ENCODE data around the gene RANBP1. TPM values are rescaled to one million over a fixed set of nuclear protein-coding genes. Genes with fewer than 3 reads are reported as not detected.

RANBP1 gene
- total RNA-seq, 1 experiment from 2014 or later: 168 TPM

DNA sequence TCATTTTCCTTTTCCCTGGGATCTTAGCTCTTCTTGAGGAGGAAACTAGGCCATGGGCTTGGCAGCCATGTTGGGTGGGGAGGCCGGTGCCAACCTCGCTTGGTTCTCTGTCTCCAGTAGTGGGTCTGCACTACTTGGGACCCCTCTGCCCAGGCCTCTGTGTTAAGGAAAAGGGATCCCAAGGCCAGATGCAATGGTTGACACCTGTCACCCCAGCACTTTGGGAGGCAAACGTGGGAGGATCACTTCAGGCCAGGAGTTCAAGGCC is 13.8 kb downstream of the RANBP1 start:
- Histone ChIP-seq H3K4me3 (no peak overlapping the region), H3K79me2 (ENCODE audit: low read depth) (no peaks in the 10 kb centered on the region), H3K4me1 (replicated peaks; ENCODE audit: insufficient read depth) (no peaks in the 10 kb centered on the region; the same call in 1 of the 2 replicates), H4K20me1 (ENCODE audit: insufficient read depth) (peaks cover 1% of the 10 kb centered on the region; the same call in 1 of the 2 replicates), H3K36me3 (ENCODE audit: low read depth) (no peaks in the 10 kb centered on the region), H2AFZ (no peak overlapping the region), H3K27ac (no peak overlapping the region), H3K27me3 (ENCODE audit: insufficient read depth, low read depth) (no peaks in the 10 kb centered on the region), H3K4me2 (no peak overlapping the region), H3F3A (ENCODE audit: insufficient read depth, low read depth) (peaks cover 8% of the 10 kb centered on the region; the same call in 1 of the 2 replicates), H3K9me3 (ENCODE audit: insufficient read depth, low read depth) (no peaks in the 10 kb centered on the region), H3K9me2 (ENCODE audit: insufficient read depth) (no peaks in the 10 kb centered on the region)
- TF ChIP-seq, protein P1, sequence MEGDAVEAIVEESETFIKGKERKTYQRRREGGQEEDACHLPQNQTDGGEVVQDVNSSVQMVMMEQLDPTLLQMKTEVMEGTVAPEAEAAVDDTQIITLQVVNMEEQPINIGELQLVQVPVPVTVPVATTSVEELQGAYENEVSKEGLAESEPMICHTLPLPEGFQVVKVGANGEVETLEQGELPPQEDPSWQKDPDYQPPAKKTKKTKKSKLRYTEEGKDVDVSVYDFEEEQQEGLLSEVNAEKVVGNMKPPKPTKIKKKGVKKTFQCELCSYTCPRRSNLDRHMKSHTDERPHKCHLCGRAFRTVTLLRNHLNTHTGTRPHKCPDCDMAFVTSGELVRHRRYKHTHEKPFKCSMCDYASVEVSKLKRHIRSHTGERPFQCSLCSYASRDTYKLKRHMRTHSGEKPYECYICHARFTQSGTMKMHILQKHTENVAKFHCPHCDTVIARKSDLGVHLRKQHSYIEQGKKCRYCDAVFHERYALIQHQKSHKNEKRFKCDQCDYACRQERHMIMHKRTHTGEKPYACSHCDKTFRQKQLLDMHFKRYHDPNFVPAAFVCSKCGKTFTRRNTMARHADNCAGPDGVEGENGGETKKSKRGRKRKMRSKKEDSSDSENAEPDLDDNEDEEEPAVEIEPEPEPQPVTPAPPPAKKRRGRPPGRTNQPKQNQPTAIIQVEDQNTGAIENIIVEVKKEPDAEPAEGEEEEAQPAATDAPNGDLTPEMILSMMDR (conservative IDR thresholded peaks at IDR 0.05): no peak
- no peak for TF ChIP-seq EZH2 (IDR thresholded peaks at IDR 0.05; ENCODE audit: low read depth)
- DNase-seq: no peak
- intact Hi-C loops (cut with micrococcal nuclease; ENCODE audit: unreplicated experiment): no loop called here
- ChIA-PET POLR2A (ENCODE audit: unreplicated experiment) (no interaction called here), CTCF (interaction anchor here (0.6 kb wide), 1 partner anchor 80 kb away, joined by 5 read pairs; no protein-coding TSS in a partner anchor)
- BruUV-seq (replicated peaks): no TSS peak

DNA sequence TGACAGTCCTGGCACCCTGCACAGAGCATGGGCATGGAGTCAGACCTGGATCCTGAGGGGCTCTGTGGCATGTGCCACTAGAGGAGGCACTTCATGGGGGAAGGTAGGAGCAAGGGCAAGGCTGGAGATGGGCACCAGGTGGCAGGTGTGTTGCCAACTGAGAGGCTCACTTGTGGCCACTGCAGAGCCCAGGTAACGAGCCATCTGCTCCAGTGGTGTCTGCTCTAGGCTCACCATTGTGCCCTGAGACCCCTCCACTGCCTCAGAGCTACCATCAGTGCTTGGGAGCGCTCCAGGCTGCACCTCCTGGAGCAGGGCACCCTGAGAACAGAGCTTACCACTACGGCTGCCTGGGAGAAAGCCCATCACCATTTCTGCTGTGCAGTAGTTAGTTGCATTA is 14.4 kb downstream of the RANBP1 start:
- no peak overlapping the region for H3K4me2 ChIP-seq
- H2AFZ ChIP-seq: no peak overlapping the region

DNA sequence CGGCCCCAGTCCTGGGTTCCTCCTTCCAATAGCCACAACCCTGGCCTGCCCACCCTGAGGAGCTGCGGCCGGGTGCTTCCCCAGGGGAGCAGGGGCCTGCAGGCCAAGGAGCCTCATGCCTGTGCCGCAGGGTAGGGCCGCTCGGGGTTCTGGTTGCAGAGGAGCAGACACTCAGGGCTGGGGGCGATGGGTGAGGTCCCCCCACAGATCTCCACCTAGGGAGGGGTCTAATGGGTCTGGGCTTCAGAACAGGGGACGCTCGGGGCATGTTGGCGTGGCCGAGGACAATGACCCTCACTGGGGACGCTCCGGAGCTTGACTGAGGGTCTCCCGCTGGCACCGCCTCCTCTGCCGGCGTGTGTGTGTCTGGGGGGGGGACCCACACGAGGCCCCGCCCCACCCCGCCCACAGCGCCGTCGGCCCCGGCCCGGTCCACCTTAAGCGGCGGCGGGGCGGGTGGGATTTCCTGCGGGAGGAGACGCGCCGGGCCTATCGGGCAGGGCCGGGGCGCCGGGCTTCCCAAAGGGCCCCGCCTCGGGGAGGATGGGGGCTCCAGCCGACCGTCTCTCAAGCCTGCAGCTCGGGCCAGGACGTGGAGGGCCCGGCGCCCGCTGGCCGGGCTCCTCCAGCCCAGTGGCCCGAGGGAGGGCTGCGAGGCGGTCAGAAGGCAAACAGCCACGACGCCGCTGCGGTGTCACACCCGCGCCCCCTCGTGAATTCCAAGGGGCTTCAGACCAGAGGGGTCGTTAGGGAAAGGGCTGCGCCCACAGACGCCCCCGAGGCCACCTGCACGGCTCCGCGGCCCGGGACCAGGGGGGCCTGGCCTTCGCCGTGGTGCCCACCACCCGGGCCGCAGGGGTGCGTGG is 15.1 kb downstream of the RANBP1 start:
- H3K36me3 ChIP-seq (ENCODE audit: low read depth): no peaks in the 10 kb centered on the region
- H4K20me1 ChIP-seq (ENCODE audit: insufficient read depth): peaks cover 7% of the 10 kb centered on the region; the same call in 1 of the 2 replicates
- H3K4me3 ChIP-seq: peak overlapping the region; percentile 59; the same call in 1 of the 2 replicates
- ChIA-PET POLR2A (ENCODE audit: unreplicated experiment) (no interaction called here), CTCF (interaction anchor here (0.7 kb wide), 1 partner anchor 308 kb away, joined by 4 read pairs; no protein-coding TSS in a partner anchor)
- peak in 1 of 2 experiments; percentile 60 for DNase-seq
- peaks cover 8% of the 10 kb centered on the region; the same call in 1 of the 2 replicates for H3F3A ChIP-seq (ENCODE audit: insufficient read depth, low read depth)
- H3K9me3 ChIP-seq (ENCODE audit: insufficient read depth, low read depth): no peaks in the 10 kb centered on the region
- peak overlapping the region; percentile 81 for H2AFZ ChIP-seq
- H3K4me2 ChIP-seq: peak overlapping the region; percentile 70
- no peak overlapping the region for H3K27ac ChIP-seq
- BruUV-seq (replicated peaks): no TSS peak
- no peaks in the 10 kb centered on the region for H3K9me2 ChIP-seq (ENCODE audit: insufficient read depth)
- TF ChIP-seq, protein P1 (conservative IDR thresholded peaks at IDR 0.05): no peak
- no peak for TF ChIP-seq EZH2 (IDR thresholded peaks at IDR 0.05; ENCODE audit: low read depth)
- no peaks in the 10 kb centered on the region for H3K27me3 ChIP-seq (ENCODE audit: insufficient read depth, low read depth)
- no peaks in the 10 kb centered on the region for H3K79me2 ChIP-seq (ENCODE audit: low read depth)
- intact Hi-C loops (cut with micrococcal nuclease; ENCODE audit: unreplicated experiment): no loop called here
- H3K4me1 ChIP-seq (replicated peaks; ENCODE audit: insufficient read depth): no peaks in the 10 kb centered on the region; the same call in 1 of the 2 replicates

More for the DNA sequence above, 14.4 kb downstream of the RANBP1 start:
- ChIA-PET POLR2A (ENCODE audit: unreplicated experiment) (no interaction called here), CTCF (no interaction called here)
- H3K27ac ChIP-seq: no peak overlapping the region
- peaks cover 8% of the 10 kb centered on the region; the same call in 1 of the 2 replicates for H3F3A ChIP-seq (ENCODE audit: insufficient read depth, low read depth)
- intact Hi-C loops (cut with micrococcal nuclease; ENCODE audit: unreplicated experiment): no loop called here
- no peaks in the 10 kb centered on the region for H3K9me3 ChIP-seq (ENCODE audit: insufficient read depth, low read depth)
- no peaks in the 10 kb centered on the region for H3K79me2 ChIP-seq (ENCODE audit: low read depth)
- H3K36me3 ChIP-seq (ENCODE audit: low read depth): no peaks in the 10 kb centered on the region
- peaks cover 7% of the 10 kb centered on the region; the same call in 1 of the 2 replicates for H4K20me1 ChIP-seq (ENCODE audit: insufficient read depth)
- TF ChIP-seq, protein P1 (conservative IDR thresholded peaks at IDR 0.05): no peak
- no peak for TF ChIP-seq EZH2 (IDR thresholded peaks at IDR 0.05; ENCODE audit: low read depth)
- no peak overlapping the region for H3K4me3 ChIP-seq
- H3K9me2 ChIP-seq (ENCODE audit: insufficient read depth): no peaks in the 10 kb centered on the region
- H3K4me1 ChIP-seq (replicated peaks; ENCODE audit: insufficient read depth): no peaks in the 10 kb centered on the region; the same call in 1 of the 2 replicates
- no peak for DNase-seq
- BruUV-seq (replicated peaks): no TSS peak
- no peaks in the 10 kb centered on the region for H3K27me3 ChIP-seq (ENCODE audit: insufficient read depth, low read depth)
